Measurements from ENCODE around the gene KLHL21. TPM values are rescaled to one million over a fixed set of nuclear protein-coding genes. Genes with fewer than 3 reads are reported as not detected.

Gene KLHL21
- total RNA-seq, 2 donors from 2014 or later, result 142 to 156 TPM

DNA sequence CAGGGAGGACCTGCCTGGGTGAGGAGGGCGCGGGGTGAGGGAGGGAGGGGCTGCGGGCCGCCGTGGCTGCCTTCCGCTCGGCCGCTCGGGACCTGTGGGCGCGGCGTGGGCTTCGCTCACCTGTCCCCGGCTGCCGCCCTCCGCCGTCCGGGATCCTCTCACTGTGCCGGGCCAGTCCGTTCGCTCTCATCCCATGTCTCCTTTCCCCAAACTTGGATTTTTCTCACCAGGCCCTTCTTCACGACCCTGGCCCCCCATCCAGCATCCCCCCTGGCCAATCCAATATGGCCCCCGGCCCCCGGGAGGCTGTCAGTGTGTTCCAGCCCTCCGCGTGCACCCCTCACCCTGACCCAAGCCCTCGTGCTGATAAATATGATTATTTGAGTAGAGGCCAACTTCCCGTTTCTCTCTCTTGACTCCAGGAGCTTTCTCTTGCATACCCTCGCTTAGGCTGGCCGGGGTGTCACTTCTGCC, 22.5 kb downstream of the KLHL21 start:
- no peak for ATAC-seq (ENCODE audit: insufficient number of reproducible peaks, low FRiP score, low read depth)
- TF ChIP-seq, protein P1, sequence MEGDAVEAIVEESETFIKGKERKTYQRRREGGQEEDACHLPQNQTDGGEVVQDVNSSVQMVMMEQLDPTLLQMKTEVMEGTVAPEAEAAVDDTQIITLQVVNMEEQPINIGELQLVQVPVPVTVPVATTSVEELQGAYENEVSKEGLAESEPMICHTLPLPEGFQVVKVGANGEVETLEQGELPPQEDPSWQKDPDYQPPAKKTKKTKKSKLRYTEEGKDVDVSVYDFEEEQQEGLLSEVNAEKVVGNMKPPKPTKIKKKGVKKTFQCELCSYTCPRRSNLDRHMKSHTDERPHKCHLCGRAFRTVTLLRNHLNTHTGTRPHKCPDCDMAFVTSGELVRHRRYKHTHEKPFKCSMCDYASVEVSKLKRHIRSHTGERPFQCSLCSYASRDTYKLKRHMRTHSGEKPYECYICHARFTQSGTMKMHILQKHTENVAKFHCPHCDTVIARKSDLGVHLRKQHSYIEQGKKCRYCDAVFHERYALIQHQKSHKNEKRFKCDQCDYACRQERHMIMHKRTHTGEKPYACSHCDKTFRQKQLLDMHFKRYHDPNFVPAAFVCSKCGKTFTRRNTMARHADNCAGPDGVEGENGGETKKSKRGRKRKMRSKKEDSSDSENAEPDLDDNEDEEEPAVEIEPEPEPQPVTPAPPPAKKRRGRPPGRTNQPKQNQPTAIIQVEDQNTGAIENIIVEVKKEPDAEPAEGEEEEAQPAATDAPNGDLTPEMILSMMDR (IDR thresholded peaks at IDR 0.05), result no peak

DNA sequence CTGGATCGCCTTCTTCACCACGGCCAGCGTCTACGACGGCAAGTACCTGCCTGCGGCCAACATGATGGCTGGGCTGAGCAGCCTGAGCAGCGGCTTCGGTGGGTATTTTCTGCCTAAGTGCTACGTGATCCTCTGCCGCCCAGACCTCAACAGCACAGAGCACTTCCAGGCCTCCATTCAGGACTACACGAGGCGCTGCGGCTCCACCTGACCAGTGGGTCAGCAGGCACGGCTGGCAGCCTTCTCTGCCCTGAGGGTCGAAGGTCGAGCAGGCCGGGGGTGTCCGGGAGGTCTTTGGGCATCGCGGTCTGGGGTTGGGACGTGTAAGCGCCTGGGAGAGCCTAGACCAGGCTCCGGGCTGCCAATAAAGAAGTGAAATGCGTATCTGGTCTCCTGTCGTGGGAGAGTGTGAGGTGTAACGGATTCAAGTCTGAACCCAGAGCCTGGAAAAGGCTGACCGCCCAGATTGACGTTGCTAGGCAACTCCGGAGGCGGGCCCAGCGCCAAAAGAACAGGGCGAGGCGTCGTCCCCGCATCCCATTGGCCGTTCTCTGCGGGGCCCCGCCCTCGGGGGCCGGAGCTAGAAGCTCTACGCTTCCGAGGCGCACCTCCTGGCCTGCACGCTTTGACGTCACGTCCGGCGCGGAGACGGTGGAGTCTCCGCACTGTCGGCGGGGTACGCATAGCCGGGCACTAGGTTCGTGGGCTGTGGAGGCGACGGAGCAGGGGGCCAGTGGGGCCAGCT, 23.1 kb downstream of the KLHL21 start, which contains the start of gene ZBTB48:
Gene ZBTB48 (plus strand): TSS at position 621 of the 745 bp plus-strand sequence. CDS start 616 bp downstream, outside the sequence.
- Histone ChIP-seq H3K9me3 (no peaks in the 10 kb centered on the region), H3K27me3 (replicated peaks; ENCODE audit: insufficient read depth) (no peaks in the 10 kb centered on the region), H3K4me1 (ENCODE audit: control insufficient read depth in 1 of 2, low read depth in 2 of 2) (peaks cover 16 to 33% of the 10 kb centered on the region in 2 donors), H3K4me3 (peak within 1 kb of the TSS; percentile 93), H3K27ac (peak within 1 kb of the TSS; percentile 91 to 93), H3K36me3 (no peaks in the 10 kb centered on the region)
- TF ChIP-seq, protein P1 (IDR thresholded peaks at IDR 0.05), result no peak
- ATAC-seq (ENCODE audit: insufficient number of reproducible peaks, low FRiP score, low read depth) (peak; percentile 86), DNase-seq (ENCODE audit: low spot score) (peak; percentile 97)

More for the DNA sequence above, 22.5 kb downstream of the KLHL21 start:
- Histone ChIP-seq H3K9me3 (no peaks in the 10 kb centered on the region), H3K27me3 (replicated peaks; ENCODE audit: insufficient read depth) (no peaks in the 10 kb centered on the region), H3K4me3 (peak overlapping the region; percentile 93), H3K4me1 (ENCODE audit: control insufficient read depth in 1 of 2, low read depth in 2 of 2) (peaks cover 16 to 34% of the 10 kb centered on the region in 2 donors), H3K36me3 (no peaks in the 10 kb centered on the region), H3K27ac (peak overlapping the region; percentile 91 to 93)
- no peak for DNase-seq (ENCODE audit: low spot score)

DNA sequence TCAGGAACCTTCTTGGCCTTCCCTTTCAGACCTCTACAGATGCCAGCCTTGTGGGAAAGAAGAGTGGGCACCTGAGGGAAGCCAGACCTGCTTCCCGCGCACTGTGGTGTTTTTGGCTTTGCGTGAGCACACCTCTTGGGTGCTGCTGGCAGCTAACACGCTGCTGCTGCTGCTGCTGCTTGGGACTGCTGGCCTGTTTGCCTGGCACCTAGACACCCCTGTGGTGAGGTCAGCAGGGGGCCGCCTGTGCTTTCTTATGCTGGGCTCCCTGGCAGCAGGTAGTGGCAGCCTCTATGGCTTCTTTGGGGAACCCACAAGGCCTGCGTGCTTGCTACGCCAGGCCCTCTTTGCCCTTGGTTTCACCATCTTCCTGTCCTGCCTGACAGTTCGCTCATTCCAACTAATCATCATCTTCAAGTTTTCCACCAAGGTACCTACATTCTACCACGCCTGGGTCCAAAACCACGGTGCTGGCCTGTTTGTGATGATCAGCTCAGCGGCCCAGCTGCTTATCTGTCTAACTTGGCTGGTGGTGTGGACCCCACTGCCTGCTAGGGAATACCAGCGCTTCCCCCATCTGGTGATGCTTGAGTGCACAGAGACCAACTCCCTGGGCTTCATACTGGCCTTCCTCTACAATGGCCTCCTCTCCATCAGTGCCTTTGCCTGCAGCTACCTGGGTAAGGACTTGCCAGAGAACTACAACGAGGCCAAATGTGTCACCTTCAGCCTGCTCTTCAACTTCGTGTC, 23.9 kb downstream of the KLHL21 start:
- ATAC-seq (ENCODE audit: insufficient number of reproducible peaks, low FRiP score, low read depth) (no peak), DNase-seq (ENCODE audit: low spot score) (no peak)
- H3K36me3 ChIP-seq, result no peaks in the 10 kb centered on the region
- H3K9me3 ChIP-seq, result no peaks in the 10 kb centered on the region
- TF ChIP-seq, protein P1 (IDR thresholded peaks at IDR 0.05), result no peak
- H3K4me3 ChIP-seq, result peak overlapping the region; percentile 93
- no peaks in the 10 kb centered on the region for H3K27me3 ChIP-seq (replicated peaks; ENCODE audit: insufficient read depth)
- H3K27ac ChIP-seq, result peak overlapping the region; percentile 90 to 93
- H3K4me1 ChIP-seq (ENCODE audit: control insufficient read depth in 1 of 2, low read depth in 2 of 2), result peaks cover 16 to 27% of the 10 kb centered on the region in 2 donors

DNA sequence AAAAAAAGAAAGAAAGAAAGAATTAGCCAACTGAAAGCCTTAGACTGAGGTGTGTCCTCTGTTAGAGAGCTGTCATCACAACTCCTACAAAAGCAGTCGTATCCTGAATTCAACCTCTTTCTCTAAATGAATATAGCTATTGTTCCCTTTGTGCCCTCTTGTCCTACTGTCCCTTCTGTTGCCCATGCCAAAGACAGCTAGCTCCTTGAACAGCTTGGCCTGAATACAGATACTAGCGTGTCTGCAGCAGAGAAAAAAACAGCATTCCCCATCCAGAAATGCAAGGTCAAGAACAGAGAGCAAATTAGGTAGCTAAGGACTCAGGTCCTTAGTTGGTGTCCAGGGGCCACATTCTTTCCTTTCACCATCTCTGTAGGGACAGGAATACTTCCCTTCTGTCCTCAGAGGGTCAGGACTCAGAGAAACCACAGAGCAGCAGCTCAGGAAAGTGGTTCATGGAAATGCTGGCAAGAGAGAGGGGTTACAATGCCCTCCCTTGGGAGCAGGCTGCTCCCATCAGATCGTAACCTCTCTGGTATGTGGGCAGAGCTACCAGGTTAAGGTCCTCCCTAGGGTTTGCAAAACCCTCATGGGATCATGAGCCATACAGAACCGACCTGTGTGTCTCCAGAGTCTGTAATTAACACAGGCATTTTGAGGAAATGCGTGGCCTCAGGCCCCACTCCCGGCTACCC, 24.7 kb downstream of the KLHL21 start:
- no peak for DNase-seq (ENCODE audit: low spot score)
- no peaks in the 10 kb centered on the region for H3K9me3 ChIP-seq
- no peaks in the 10 kb centered on the region for H3K36me3 ChIP-seq
- ATAC-seq (ENCODE audit: insufficient number of reproducible peaks, low FRiP score, low read depth), result no peak
- H3K4me3 ChIP-seq, result no peak overlapping the region
- H3K27me3 ChIP-seq (replicated peaks; ENCODE audit: insufficient read depth), result no peaks in the 10 kb centered on the region
- TF ChIP-seq, protein P1 (IDR thresholded peaks at IDR 0.05), result no peak
- H3K27ac ChIP-seq, result peak overlapping the region in 1 of 2 donors; percentile 93
- H3K4me1 ChIP-seq (ENCODE audit: control insufficient read depth in 1 of 2, low read depth in 2 of 2), result peaks cover 16 to 27% of the 10 kb centered on the region in 2 donors
